HCT116 (cell line): ENCODE measurements around the gene TLR7. TPM values are rescaled to one million over a fixed set of nuclear protein-coding genes. Genes with fewer than 3 reads are reported as not detected.

Experiments
- ATAC-seq: fragments of 200-7000 bp; cut with Tn5 transposase; 2 replicates; pipeline ENCODE4 v1.9.1; 2020; ENCODE audit warnings: mild to moderate bottlenecking, moderate library complexity
- BruUV-seq: library from RNA; stranded (reverse); fragments of 400-500 nt; replicated peaks from 2 replicates; lab custom pipeline; 2021; lab: Mats Ljungman, UMichigan
- CTCF ChIA-PET: fragments of 300-600 bp; sonication (Branson Sonifier 250); formaldehyde crosslinking; loops from one replicate; lab custom pipeline; 2021; ENCODE audit warnings: antibody characterized with exemption; lab: Charles Lee
- POLR2A ChIA-PET: fragments of 300-600, 350-600 bp; sonication (Branson Sonifier 250); formaldehyde crosslinking; loops from one replicate; lab custom pipeline; 2021; ENCODE audit warnings: antibody characterized with exemption; lab: Charles Lee
- RAD21 ChIA-PET, 2 experiments: fragments of 300-600 bp; sonication (Branson Sonifier 250); formaldehyde crosslinking; loops; one replicate each; lab custom pipeline; 2023; ENCODE audit warnings: low total read pairs in 2 of 2; ENCODE audit not compliant: uncharacterized antibody in 2 of 2, unreplicated experiment in 2 of 2, low non-redundant PET in 1 of 2; lab: Charles Lee
- DNase-seq: peaks from one replicate; pipeline ENCODE4 v3.0.0-alpha.2; 2010; ENCODE audit warnings: low read depth, low spot score
- H2AFZ ChIP-seq: fragments of 200-600 bp; shearing (Covaris generic), sonication (generic); 2 replicates; pipeline ENCODE4 v1.6.1; 2017; ENCODE audit warnings: low read depth, mixed run types, mixed read lengths, antibody characterized with exemption, low read length; ENCODE audit not compliant: poor library complexity, severe bottlenecking
- H3K27ac ChIP-seq: 2 replicates; pipeline ENCODE4 v1.5.1; 2012; ENCODE audit warnings: low read depth, low read length
- H3K27me3 ChIP-seq: fragments of 200-600 bp; sonication (generic); 2 replicates; pipeline ENCODE4 v1.6.1; 2016; ENCODE audit warnings: mixed run types, low read length, mixed read lengths; ENCODE audit not compliant: insufficient read depth
- H3K36me3 ChIP-seq, 2 experiments: fragments of 200-500 bp in 1 of 2; fragments of 200-600 bp in 1 of 2; sonication (Bioruptor generic) in 1 of 2; sonication (generic) in 1 of 2; 2 replicates each; pipeline versions ENCODE4 v1.5.1 to v1.6.1; 2014 to 2016; ENCODE audit warnings: low read length in 2 of 2, inconsistent platforms in 1 of 2, mixed read lengths in 1 of 2, mixed run types in 1 of 2; ENCODE audit not compliant: insufficient read depth in 2 of 2, control insufficient read depth in 1 of 2
- H3K4me1 ChIP-seq, 2 experiments: fragments of 200-600 bp in 1 of 2; sonication (generic) in 1 of 2; 2 replicates each; pipeline versions ENCODE4 v1.5.1 to v1.6.1; 2012 to 2017; ENCODE audit warnings: low read length in 2 of 2, inconsistent platforms in 1 of 2, mild to moderate bottlenecking in 1 of 2, mixed read lengths in 1 of 2, mixed run types in 1 of 2, moderate library complexity in 1 of 2; ENCODE audit not compliant: insufficient read depth in 2 of 2, control insufficient read depth in 1 of 2
- H3K4me2 ChIP-seq: fragments of 200-600 bp; sonication (generic); 2 replicates; pipeline ENCODE4 v1.6.1; 2017; ENCODE audit warnings: mixed run types, low read length, mixed read lengths
- H3K4me3 ChIP-seq, 2 experiments: fragments of 200-600 bp in 1 of 2; sonication (generic) in 1 of 2; replicated peaks in 1 of 2; 2 replicates each; pipeline ENCODE4 v1.5.1; 2011 to 2016; ENCODE audit warnings: low read length in 2 of 2, control low read depth in 1 of 2, low read depth in 1 of 2, mild to moderate bottlenecking in 1 of 2, mixed read lengths in 1 of 2, mixed run types in 1 of 2
- H3K79me2 ChIP-seq: fragments of 200-600 bp; sonication (generic); 2 replicates; pipeline ENCODE4 v1.6.1; 2017; ENCODE audit warnings: mild to moderate bottlenecking, mixed run types, low read length, moderate library complexity, mixed read lengths; ENCODE audit not compliant: insufficient read depth
- H3K9ac ChIP-seq: fragments of 200-600 bp; sonication (generic); 2 replicates; pipeline ENCODE4 v1.6.1; 2016; ENCODE audit warnings: low read length, mixed read lengths
- H3K9me2 ChIP-seq: fragments of 200-600 bp; sonication (generic), shearing (Covaris generic); 2 replicates; pipeline ENCODE4 v1.6.1; 2017; ENCODE audit warnings: mixed run types, mild to moderate bottlenecking, moderate library complexity; ENCODE audit not compliant: insufficient read depth
- H3K9me3 ChIP-seq, 2 experiments: fragments of 200-500 bp in 1 of 2; fragments of 200-600 bp in 1 of 2; sonication (Bioruptor generic) in 1 of 2; sonication (generic) in 1 of 2; 2 replicates each; pipeline ENCODE4 v1.6.1; 2014 to 2017; ENCODE audit warnings: low read length in 2 of 2, mixed read lengths in 2 of 2, inconsistent platforms in 1 of 2, low read depth in 1 of 2, mild to moderate bottlenecking in 1 of 2, mixed run types in 1 of 2, moderate library complexity in 1 of 2; ENCODE audit not compliant: control insufficient read depth in 1 of 2, insufficient read depth in 1 of 2
- H4K20me1 ChIP-seq: fragments of 200-600 bp; sonication (generic), shearing (Covaris generic); 2 replicates; pipeline ENCODE4 v1.6.1; 2017; ENCODE audit warnings: mixed run types, mild to moderate bottlenecking, moderate library complexity; ENCODE audit not compliant: insufficient read depth
- ATF3 ChIP-seq: IDR thresholded peaks from 2 replicates; pipeline ENCODE4 v1.6.1; 2012
- CBX3 ChIP-seq: IDR thresholded peaks from 2 replicates; pipeline ENCODE4 v1.6.1; 2012; ENCODE audit warnings: low read depth
- CEBPB ChIP-seq: IDR thresholded peaks from 2 replicates; pipeline ENCODE4 v1.6.1; 2012; ENCODE audit warnings: low read depth
- CTCF ChIP-seq, 3 experiments: fragments of 200-600 bp in 1 of 3; sonication (generic) in 1 of 3; IDR thresholded peaks in 2 of 3; conservative IDR thresholded peaks in 1 of 3; 2 replicates each; pipeline ENCODE4 v1.5.1; 2012 to 2017; ENCODE audit warnings: low read depth in 2 of 3, low read length in 2 of 3, antibody characterized with exemption in 1 of 3, borderline replicate concordance in 1 of 3, control low read depth in 1 of 3, mild to moderate bottlenecking in 1 of 3, mixed read lengths in 1 of 3, mixed run types in 1 of 3, moderate library complexity in 1 of 3; ENCODE audit not compliant: insufficient read depth in 1 of 3
- EGR1 ChIP-seq: IDR thresholded peaks from 2 replicates; pipeline ENCODE4 v1.6.1; 2012; ENCODE audit warnings: low read depth
- ELF1 ChIP-seq: IDR thresholded peaks from 2 replicates; pipeline ENCODE4 v1.6.1; 2012; ENCODE audit warnings: low read depth, borderline replicate concordance
- EZH2 ChIP-seq: fragments of 200-600 bp; sonication (generic); IDR thresholded peaks from 2 replicates; pipeline ENCODE4 v1.6.1; 2017; ENCODE audit warnings: antibody characterized with exemption, mixed run types
- EZH2phosphoT487 ChIP-seq: fragments of 200-600 bp; IDR thresholded peaks from 2 replicates; pipeline ENCODE4 v1.6.1; 2018; ENCODE audit warnings: antibody characterized with exemption, borderline replicate concordance
- FOSL1 ChIP-seq: IDR thresholded peaks from 2 replicates; pipeline ENCODE4 v1.6.1; 2012; ENCODE audit warnings: low read depth
- JUND ChIP-seq: IDR thresholded peaks from 2 replicates; pipeline ENCODE4 v1.6.1; 2012
- MAX ChIP-seq: IDR thresholded peaks from 2 replicates; pipeline ENCODE4 v1.6.1; 2012
- POLR2A ChIP-seq: IDR thresholded peaks from 2 replicates; pipeline ENCODE4 v1.7.0; 2011; ENCODE audit warnings: borderline replicate concordance; ENCODE audit not compliant: insufficient read depth, insufficient read length; ENCODE audit errors: extremely low read depth
- POLR2AphosphoS5 ChIP-seq: IDR thresholded peaks from 2 replicates; pipeline ENCODE4 v1.6.1; 2011; ENCODE audit warnings: mild to moderate bottlenecking, low read depth, low read length, moderate library complexity
- RAD21 ChIP-seq: IDR thresholded peaks from 2 replicates; pipeline ENCODE4 v1.6.1; 2012; ENCODE audit warnings: low read depth, mild to moderate bottlenecking
- SIN3A ChIP-seq: IDR thresholded peaks from 2 replicates; pipeline ENCODE4 v1.6.1; 2012; ENCODE audit warnings: low read depth
- SP1 ChIP-seq: IDR thresholded peaks from 2 replicates; pipeline ENCODE4 v1.6.1; 2012; ENCODE audit warnings: low read depth
- SRF ChIP-seq: IDR thresholded peaks from 2 replicates; pipeline ENCODE4 v1.6.1; 2012; ENCODE audit warnings: low read depth
- TCF7L2 ChIP-seq: IDR thresholded peaks from 2 replicates; pipeline ENCODE4 v1.7.0; 2011; ENCODE audit warnings: borderline replicate concordance, inconsistent platforms; ENCODE audit not compliant: insufficient read depth, insufficient read length; ENCODE audit errors: extremely low read depth
- YY1 ChIP-seq: IDR thresholded peaks from 2 replicates; pipeline ENCODE4 v1.6.1; 2011; ENCODE audit warnings: low read length, low read depth, moderate library complexity, mild to moderate bottlenecking; ENCODE audit not compliant: insufficient replicate concordance; ENCODE audit errors: extremely low read depth
- ZBTB33 ChIP-seq: IDR thresholded peaks from 2 replicates; pipeline ENCODE4 v1.6.1; 2011; ENCODE audit warnings: mild to moderate bottlenecking, low read length, moderate library complexity; ENCODE audit not compliant: insufficient replicate concordance; ENCODE audit errors: extremely low read depth
- intact Hi-C: fragments of 100-400 bp; cut with micrococcal nuclease; formaldehyde crosslinking; loops from 2 replicates; pipeline ENCODE4 v1.10.0; 2022
- total RNA-seq: library from RNA; stranded (reverse); gene quantifications from one replicate; pipeline ENCODE4 v1.2.1, GENCODE V29; 2021; ENCODE audit not compliant: unreplicated experiment

Gene TLR7
- total RNA-seq, 1 experiment from 2014 or later = not detected

GRCh38 chrX:12906046-12906761 is 39.3 kb downstream of the TLR7 start, which contains the start of gene TLR8:
TSS of gene TLR8 (plus strand) at chrX:12906620. CDS start at chrX:12906707, 87 bp downstream.
- no peak within 1 kb of the TSS for H2AFZ ChIP-seq
- POLR2A ChIA-PET = no interaction called here
- no TSS peak for BruUV-seq

More at GRCh38 chrX:12906046-12906761, 39.3 kb downstream of the TLR7 start, which contains the start of gene TLR8:
- no peak for TF ChIP-seq MAX
- TF ChIP-seq CBX3 = no peak
- no peak for TF ChIP-seq POLR2A
- TF ChIP-seq CTCF (IDR thresholded peaks at IDR 0.05 in 2 of 3, conservative IDR thresholded peaks at IDR 0.05 in 1 of 3; ENCODE audit: borderline replicate concordance in 1 of 3, insufficient read depth in 1 of 3, low read depth in 2 of 3, low read length in 2 of 3) = no peak
- no peak for TF ChIP-seq POLR2AphosphoS5
- TF ChIP-seq ZBTB33 = no peak
- TF ChIP-seq FOSL1 = no peak
- no peak for TF ChIP-seq EZH2
- no peak for TF ChIP-seq SRF
- no peak for TF ChIP-seq ELF1
- TF ChIP-seq SP1 = no peak
- no peak for TF ChIP-seq EZH2phosphoT487
- TF ChIP-seq TCF7L2 = no peak
- TF ChIP-seq EGR1 = no peak
- no peak for TF ChIP-seq RAD21
- TF ChIP-seq SIN3A = no peak
- TF ChIP-seq CEBPB = no peak
- no peak for TF ChIP-seq ATF3
- no peak for TF ChIP-seq YY1
- TF ChIP-seq JUND = no peak
- ATAC-seq = no peak
- CTCF ChIA-PET = no interaction called here
- H3K27ac ChIP-seq = no peak within 1 kb of the TSS
- no peaks in the 10 kb centered on the region for H3K4me1 ChIP-seq
- DNase-seq = no peak
- intact Hi-C loops = no loop called here
- H3K9me2 ChIP-seq = no peaks in the 10 kb centered on the region
- H3K9ac ChIP-seq = no peak within 1 kb of the TSS
- no peaks in the 10 kb centered on the region for H4K20me1 ChIP-seq
- H3K27me3 ChIP-seq = no peaks in the 10 kb centered on the region
- no peaks in the 10 kb centered on the region for H3K9me3 ChIP-seq
- H3K4me3 ChIP-seq = no peak within 1 kb of the TSS
- no peaks in the 10 kb centered on the region for H3K79me2 ChIP-seq
- no peaks in the 10 kb centered on the region for H3K36me3 ChIP-seq
- RAD21 ChIA-PET = no interaction called here
- H3K4me2 ChIP-seq = no peak within 1 kb of the TSS
